H1 (cell line): Measurements from ENCODE around the gene DHRS2. TPM values are rescaled to one million over a fixed set of nuclear protein-coding genes. Genes with fewer than 3 reads are reported as not detected.

ENCODE experiments used
- HDAC2 ChIP-seq, 2 experiments: fragments of 300-600 bp in 1 of 2; sonication (generic) in 1 of 2; IDR thresholded peaks; 2 replicates each; pipeline ENCODE4 v1.6.1; 2011 to 2012; ENCODE audit warnings: low read depth in 2 of 2, low read length in 2 of 2, mild to moderate bottlenecking in 2 of 2, moderate library complexity in 2 of 2, borderline replicate concordance in 1 of 2, inconsistent platforms in 1 of 2
- polyA plus RNA-seq, 7 experiments: library from polyadenylated mRNA; depleted of rRNA in 3 of 7; stranded (reverse) in 5 of 7; unstranded in 2 of 7; fragments of >200 nt in 5 of 7; fragments of 200-250 nt in 2 of 7; gene quantifications; 1 replicate in 5 of 7; 2 replicates in 1 of 7; 4 replicates in 1 of 7; pipeline versions ENCODE4 v1.2.1 to v1.2.3, GENCODE V29; 2011 to 2013; ENCODE audit warnings: missing spikeins in 2 of 7, mixed read lengths in 2 of 7
- total RNA-seq: library from RNA; stranded (reverse); fragmentation: NEBNext Ultra II Directional; extraction: Animal tissue kit (Norgen Biotek cat#: 25700); gene quantifications from 2 replicates; pipeline ENCODE4 v1.2.1, GENCODE V29; 2021

The DHRS2 gene
- total and polyA plus RNA-seq, 2 of the 8 experiments (the other 6 are each of a cell fraction or from before 2014, with no cell fraction given) = 1.1 to 3.5 TPM

DNA sequence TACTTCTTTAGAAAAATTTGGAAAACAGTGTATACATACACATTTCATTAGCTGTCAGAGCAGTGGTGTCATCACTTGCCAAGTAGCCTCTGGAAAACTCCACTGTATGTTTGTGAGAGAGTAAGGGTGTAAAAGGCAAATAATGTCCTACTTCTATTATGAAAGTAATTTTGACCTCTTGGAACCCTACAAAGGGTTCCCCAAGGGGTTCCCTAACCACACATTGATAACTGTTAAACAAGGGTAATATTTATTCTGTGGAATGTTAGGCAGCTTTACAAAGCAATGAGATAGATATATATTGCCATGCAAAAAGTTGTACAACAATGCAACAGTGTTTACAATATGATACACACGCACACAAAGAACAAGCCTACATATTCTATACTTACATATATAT, 18.6 kb upstream of the DHRS2 start (continued):
- no peak for TF ChIP-seq HDAC2 (IDR thresholded peaks at IDR 0.05; ENCODE audit: borderline replicate concordance in 1 of 2, low read depth in 2 of 2, low read length in 2 of 2)
